HL-60 (cell line): ENCODE data around the gene RPS6KC1.

Experiments used
- DNase-seq, 2 experiments: peaks; one replicate each; pipeline ENCODE4 v3.0.0-alpha.2; 2010 to 2020; ENCODE audit warnings: low read depth in 1 of 2, low spot score in 1 of 2
- H3K27ac ChIP-seq: fragments of 250-450 bp; sonication (Bioruptor Pico); replicated peaks from 2 replicates; pipeline ENCODE4 v1.5.1; 2020; ENCODE audit warnings: mild to moderate bottlenecking, moderate library complexity
- H3K27me3 ChIP-seq: fragments of 250-450 bp; sonication (Bioruptor Pico); 2 replicates; pipeline ENCODE4 v1.5.1; 2021; ENCODE audit warnings: mild to moderate bottlenecking, moderate library complexity; ENCODE audit not compliant: insufficient read depth, poor library complexity, severe bottlenecking
- H3K4me3 ChIP-seq: replicated peaks from 2 replicates; pipeline ENCODE4 v1.5.1; 2011; ENCODE audit warnings: mild to moderate bottlenecking, control low read depth, low read length; ENCODE audit not compliant: insufficient read depth
- CTCF ChIP-seq: IDR thresholded peaks from one replicate; pipeline ENCODE4 v1.5.1; 2011; ENCODE audit warnings: low read length, control low read depth, inconsistent platforms; ENCODE audit not compliant: insufficient read depth
- GABPA ChIP-seq: IDR thresholded peaks from 2 replicates; pipeline ENCODE4 v1.6.1; 2012; ENCODE audit warnings: low read depth
- POLR2AphosphoS5 ChIP-seq: IDR thresholded peaks from 2 replicates; pipeline ENCODE4 v1.6.1; 2012; ENCODE audit warnings: low read depth
- SPI1 ChIP-seq: IDR thresholded peaks from 2 replicates; pipeline ENCODE4 v1.6.1; 2012; ENCODE audit warnings: low read depth, mild to moderate bottlenecking, borderline replicate concordance
- TF ChIP-seq, protein P1 (sequence below): IDR thresholded peaks from 2 replicates; pipeline ENCODE4 v1.6.1; 2012; ENCODE audit warnings: low read depth; ENCODE audit not compliant: insufficient replicate concordance

Gene RPS6KC1

DNA sequence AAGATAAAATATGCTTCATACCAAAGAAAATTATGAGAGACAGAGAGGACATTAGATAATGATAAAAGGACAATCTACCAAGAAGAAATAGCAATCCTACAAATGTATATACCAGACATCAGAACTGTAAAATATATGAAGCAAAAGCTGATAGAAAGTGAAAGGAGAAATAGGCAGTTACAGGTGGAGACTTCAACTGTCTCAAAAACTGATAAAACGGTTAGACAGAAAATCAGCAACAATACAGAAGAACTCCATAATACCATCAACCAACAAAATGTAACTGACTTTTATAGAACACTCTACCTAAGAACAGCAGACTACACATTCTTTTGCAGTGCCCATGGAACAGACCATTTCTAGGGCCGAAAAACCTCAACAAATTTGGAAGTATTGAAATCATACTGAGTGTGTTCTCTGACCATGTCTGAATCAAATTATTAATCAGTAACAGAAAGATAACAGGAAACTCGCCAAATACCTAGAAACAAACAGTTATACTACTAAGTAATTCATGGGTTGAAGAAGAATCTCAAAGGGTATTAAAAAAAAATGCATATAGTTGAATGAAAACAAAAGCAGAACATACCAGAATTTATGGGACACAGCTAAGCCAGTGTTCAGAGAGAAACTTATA lies 132.1 kb downstream of the RPS6KC1 start:
- TF ChIP-seq POLR2AphosphoS5 = no peak
- TF ChIP-seq, protein P1, sequence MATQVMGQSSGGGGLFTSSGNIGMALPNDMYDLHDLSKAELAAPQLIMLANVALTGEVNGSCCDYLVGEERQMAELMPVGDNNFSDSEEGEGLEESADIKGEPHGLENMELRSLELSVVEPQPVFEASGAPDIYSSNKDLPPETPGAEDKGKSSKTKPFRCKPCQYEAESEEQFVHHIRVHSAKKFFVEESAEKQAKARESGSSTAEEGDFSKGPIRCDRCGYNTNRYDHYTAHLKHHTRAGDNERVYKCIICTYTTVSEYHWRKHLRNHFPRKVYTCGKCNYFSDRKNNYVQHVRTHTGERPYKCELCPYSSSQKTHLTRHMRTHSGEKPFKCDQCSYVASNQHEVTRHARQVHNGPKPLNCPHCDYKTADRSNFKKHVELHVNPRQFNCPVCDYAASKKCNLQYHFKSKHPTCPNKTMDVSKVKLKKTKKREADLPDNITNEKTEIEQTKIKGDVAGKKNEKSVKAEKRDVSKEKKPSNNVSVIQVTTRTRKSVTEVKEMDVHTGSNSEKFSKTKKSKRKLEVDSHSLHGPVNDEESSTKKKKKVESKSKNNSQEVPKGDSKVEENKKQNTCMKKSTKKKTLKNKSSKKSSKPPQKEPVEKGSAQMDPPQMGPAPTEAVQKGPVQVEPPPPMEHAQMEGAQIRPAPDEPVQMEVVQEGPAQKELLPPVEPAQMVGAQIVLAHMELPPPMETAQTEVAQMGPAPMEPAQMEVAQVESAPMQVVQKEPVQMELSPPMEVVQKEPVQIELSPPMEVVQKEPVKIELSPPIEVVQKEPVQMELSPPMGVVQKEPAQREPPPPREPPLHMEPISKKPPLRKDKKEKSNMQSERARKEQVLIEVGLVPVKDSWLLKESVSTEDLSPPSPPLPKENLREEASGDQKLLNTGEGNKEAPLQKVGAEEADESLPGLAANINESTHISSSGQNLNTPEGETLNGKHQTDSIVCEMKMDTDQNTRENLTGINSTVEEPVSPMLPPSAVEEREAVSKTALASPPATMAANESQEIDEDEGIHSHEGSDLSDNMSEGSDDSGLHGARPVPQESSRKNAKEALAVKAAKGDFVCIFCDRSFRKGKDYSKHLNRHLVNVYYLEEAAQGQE = no peak
- TF ChIP-seq SPI1 = no peak
- TF ChIP-seq CTCF = no peak
- TF ChIP-seq GABPA = no peak
- Histone ChIP-seq H3K27me3 (no peaks in the 10 kb centered on the region), H3K27ac (no peak overlapping the region), H3K4me3 (no peak overlapping the region)
- DNase-seq = no peak

- TF ChIP-seq GABPA (no peak), POLR2AphosphoS5 (no peak), SPI1 (no peak), CTCF (no peak)
- TF ChIP-seq, protein P1 = no peak
- H3K4me3 ChIP-seq = no peak overlapping the region
- no peak overlapping the region for H3K27ac ChIP-seq
- no peaks in the 10 kb centered on the region for H3K27me3 ChIP-seq
- DNase-seq = no peak
These were observed 135.1 kb downstream of the RPS6KC1 start for GRCh38 chr1:213186168-213186567.

- no peak overlapping the region for H3K4me3 ChIP-seq
- TF ChIP-seq, protein P1 = no peak
- TF ChIP-seq GABPA (no peak), POLR2AphosphoS5 (no peak), SPI1 (no peak), CTCF (no peak)
- H3K27me3 ChIP-seq = no peaks in the 10 kb centered on the region
- no peak overlapping the region for H3K27ac ChIP-seq
- no peak for DNase-seq
These were observed 141.0 kb downstream of the RPS6KC1 start for GRCh38 chr1:213192026-213192425.
